ENCODE measurements around the gene APCDD1.

Gene APCDD1

DNA sequence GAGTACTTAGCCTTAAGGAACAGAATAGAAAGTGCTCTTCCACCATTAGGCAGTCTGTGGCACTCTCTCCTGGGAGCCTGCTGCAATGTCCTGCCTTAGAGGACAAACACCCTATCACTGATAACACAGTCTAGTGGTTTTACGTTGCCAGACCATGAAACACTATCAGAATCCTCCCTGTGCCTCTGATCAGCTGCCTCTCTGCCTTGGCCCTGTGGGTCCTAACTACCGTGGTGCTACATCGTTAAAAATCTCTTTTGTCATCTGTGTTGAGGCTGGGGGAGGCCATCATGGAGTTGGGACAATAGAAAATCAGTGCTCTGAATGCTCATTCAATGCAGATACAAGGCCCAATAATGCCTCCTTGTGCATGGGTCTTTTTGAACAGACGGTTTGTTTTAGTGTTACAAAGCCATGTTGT, 11.9 kb upstream of the APCDD1 start:
- H3K36me3 ChIP-seq (ENCODE audit: control insufficient read depth, insufficient read depth, low read length): no peaks in the 10 kb centered on the region
- TF ChIP-seq, protein P1, sequence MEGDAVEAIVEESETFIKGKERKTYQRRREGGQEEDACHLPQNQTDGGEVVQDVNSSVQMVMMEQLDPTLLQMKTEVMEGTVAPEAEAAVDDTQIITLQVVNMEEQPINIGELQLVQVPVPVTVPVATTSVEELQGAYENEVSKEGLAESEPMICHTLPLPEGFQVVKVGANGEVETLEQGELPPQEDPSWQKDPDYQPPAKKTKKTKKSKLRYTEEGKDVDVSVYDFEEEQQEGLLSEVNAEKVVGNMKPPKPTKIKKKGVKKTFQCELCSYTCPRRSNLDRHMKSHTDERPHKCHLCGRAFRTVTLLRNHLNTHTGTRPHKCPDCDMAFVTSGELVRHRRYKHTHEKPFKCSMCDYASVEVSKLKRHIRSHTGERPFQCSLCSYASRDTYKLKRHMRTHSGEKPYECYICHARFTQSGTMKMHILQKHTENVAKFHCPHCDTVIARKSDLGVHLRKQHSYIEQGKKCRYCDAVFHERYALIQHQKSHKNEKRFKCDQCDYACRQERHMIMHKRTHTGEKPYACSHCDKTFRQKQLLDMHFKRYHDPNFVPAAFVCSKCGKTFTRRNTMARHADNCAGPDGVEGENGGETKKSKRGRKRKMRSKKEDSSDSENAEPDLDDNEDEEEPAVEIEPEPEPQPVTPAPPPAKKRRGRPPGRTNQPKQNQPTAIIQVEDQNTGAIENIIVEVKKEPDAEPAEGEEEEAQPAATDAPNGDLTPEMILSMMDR (IDR thresholded peaks at IDR 0.05; ENCODE audit: insufficient read depth, low read length, poor library complexity, severe bottlenecking): no peak
- H3K4me3 ChIP-seq (replicated peaks; ENCODE audit: low read depth, low read length): no peak overlapping the region
- DNase-seq (ENCODE audit: extremely low read depth, insufficient read length): no peak
- peaks cover 3% of the 10 kb centered on the region; the same call in 1 of the 2 replicates for H3K27me3 ChIP-seq (replicated peaks; ENCODE audit: control insufficient read depth, insufficient read depth, low read length)

DNA sequence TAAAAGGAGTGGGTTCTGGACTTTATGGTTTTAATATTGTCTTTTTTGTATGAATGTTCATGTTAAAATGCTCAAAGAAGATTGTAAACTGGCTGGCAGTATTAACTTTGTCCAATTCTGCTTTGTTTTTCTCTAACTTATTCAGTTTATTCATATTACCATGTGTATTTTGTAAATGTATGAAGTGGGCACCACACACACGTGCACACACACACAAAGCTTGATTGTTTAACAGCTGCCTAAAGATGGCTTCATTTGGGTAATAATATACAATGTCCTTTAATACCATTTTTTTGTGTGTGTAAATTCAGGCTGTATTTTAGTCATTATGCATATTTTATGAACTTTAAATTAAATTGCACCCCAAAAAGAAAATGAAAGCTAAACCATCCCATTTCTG, 11.4 kb upstream of the APCDD1 start:
- no peak for DNase-seq (ENCODE audit: extremely low read depth, insufficient read length)
- TF ChIP-seq, protein P1 (IDR thresholded peaks at IDR 0.05; ENCODE audit: insufficient read depth, low read length, poor library complexity, severe bottlenecking): no peak
- Histone ChIP-seq H3K36me3 (ENCODE audit: control insufficient read depth, insufficient read depth, low read length) (no peaks in the 10 kb centered on the region), H3K27me3 (replicated peaks; ENCODE audit: control insufficient read depth, insufficient read depth, low read length) (peaks cover 3% of the 10 kb centered on the region; the same call in 1 of the 2 replicates), H3K4me3 (replicated peaks; ENCODE audit: low read depth, low read length) (no peak overlapping the region)

DNA sequence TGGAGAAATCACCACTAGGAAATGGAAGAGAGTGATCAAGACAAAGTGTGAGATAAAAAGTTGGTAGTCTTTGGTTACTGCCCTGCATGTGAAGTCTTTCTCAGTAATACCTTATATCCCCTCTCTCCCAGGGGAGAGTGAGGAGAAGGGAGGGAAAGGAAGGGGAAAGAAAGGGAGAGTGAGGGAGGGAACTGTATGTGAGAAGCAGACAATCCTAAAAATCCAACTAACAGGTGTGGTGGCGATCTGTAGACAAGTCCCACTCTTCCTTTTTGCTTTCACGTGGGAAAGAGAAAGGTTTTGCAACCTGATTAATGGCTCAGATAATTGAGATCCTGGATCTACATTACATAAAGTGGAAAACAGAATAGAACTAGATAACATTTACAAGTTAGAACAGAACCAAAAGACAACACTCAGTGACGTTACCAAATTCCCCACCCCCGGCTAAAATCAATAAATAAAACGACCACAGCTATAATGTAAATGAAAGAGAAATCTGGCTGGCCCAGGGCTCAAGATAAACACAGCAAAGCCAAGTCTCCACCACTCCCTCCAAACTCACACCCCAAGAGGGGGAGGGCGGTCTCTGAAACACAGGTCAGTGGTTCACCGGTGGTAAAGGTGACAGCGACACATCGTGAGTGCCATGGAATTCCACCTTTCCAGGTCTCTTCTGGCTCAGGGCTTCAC, 10.0 kb upstream of the APCDD1 start:
- Histone ChIP-seq H3K36me3 (ENCODE audit: control insufficient read depth, insufficient read depth, low read length) (no peaks in the 10 kb centered on the region), H3K4me3 (replicated peaks; ENCODE audit: low read depth, low read length) (no peak overlapping the region), H3K27me3 (replicated peaks; ENCODE audit: control insufficient read depth, insufficient read depth, low read length) (peaks cover 3% of the 10 kb centered on the region; the same call in 1 of the 2 replicates)
- no peak for DNase-seq (ENCODE audit: extremely low read depth, insufficient read length)
- TF ChIP-seq, protein P1 (IDR thresholded peaks at IDR 0.05; ENCODE audit: insufficient read depth, low read length, poor library complexity, severe bottlenecking): no peak

DNA sequence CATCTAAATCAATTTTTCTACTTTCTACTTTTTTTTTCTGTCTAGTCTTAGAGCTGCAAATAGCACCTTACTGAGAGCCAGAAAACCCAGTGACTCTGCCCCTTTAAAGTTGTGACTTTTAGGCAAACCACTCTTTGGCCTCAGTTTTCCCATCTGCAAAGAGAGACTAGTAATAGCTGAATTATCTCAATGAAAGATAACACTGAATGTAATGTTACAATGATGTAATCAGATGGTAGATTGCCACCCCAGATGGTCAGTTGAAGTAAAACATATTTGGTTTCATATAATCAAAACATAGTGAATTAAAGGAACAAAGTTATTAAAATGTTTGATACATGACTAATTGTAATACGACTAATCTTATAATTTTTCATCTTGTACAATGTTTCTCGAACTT, 5.0 kb upstream of the APCDD1 start:
- no peak for DNase-seq (ENCODE audit: extremely low read depth, insufficient read length)
- H3K4me3 ChIP-seq (replicated peaks; ENCODE audit: low read depth, low read length): no peak overlapping the region
- TF ChIP-seq, protein P1 (IDR thresholded peaks at IDR 0.05; ENCODE audit: insufficient read depth, low read length, poor library complexity, severe bottlenecking): no peak
- no peaks in the 10 kb centered on the region for H3K36me3 ChIP-seq (ENCODE audit: control insufficient read depth, insufficient read depth, low read length)
- peaks cover 3% of the 10 kb centered on the region for H3K27me3 ChIP-seq (replicated peaks; ENCODE audit: control insufficient read depth, insufficient read depth, low read length)

DNA sequence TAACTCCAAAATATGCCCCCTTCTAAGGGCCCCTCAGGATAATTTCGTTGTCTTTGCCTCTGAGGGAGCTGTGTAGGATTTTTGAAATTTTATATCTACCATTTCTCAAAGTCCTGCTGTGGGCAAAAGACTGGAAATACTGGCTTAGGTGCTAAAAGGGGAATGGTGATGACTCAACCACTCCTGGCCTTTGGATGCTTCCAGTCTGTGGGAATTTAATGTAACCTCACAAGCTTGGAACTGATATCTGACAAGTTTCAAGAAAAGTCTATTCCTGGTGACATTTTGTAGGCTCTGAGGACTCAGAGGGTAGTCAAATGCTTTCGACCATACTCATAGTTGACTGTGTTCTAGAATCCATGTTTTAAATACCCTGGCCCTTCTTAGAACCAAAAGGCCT, 3.4 kb upstream of the APCDD1 start:
- no peak for DNase-seq (ENCODE audit: extremely low read depth, insufficient read length)
- Histone ChIP-seq H3K27me3 (replicated peaks; ENCODE audit: control insufficient read depth, insufficient read depth, low read length) (peaks cover 4% of the 10 kb centered on the region), H3K4me3 (replicated peaks; ENCODE audit: low read depth, low read length) (no peak overlapping the region), H3K36me3 (ENCODE audit: control insufficient read depth, insufficient read depth, low read length) (no peaks in the 10 kb centered on the region)
- TF ChIP-seq, protein P1 (IDR thresholded peaks at IDR 0.05; ENCODE audit: insufficient read depth, low read length, poor library complexity, severe bottlenecking): no peak

All from GM06990 (cell line).